A673 (cell line): Measurements from ENCODE around the gene CXCL12. TPM values are rescaled to one million over a fixed set of nuclear protein-coding genes. Genes with fewer than 3 reads are reported as not detected.

Source experiments
- BruUV-seq: library from RNA; stranded (reverse); fragments of 400-500 nt; replicated peaks from 2 replicates; lab custom pipeline; 2021; lab: Mats Ljungman, UMichigan
- CTCF ChIA-PET: fragments of 300-600 bp; sonication (Branson Sonifier 250); formaldehyde crosslinking; loops from one replicate; lab custom pipeline; 2022; ENCODE audit warnings: antibody characterized with exemption; lab: Charles Lee
- POLR2A ChIA-PET: fragments of 300-600 bp; sonication (Branson Sonifier 250); formaldehyde crosslinking; loops from one replicate; lab custom pipeline; 2022; ENCODE audit warnings: antibody characterized with exemption; ENCODE audit not compliant: low non-redundant PET; lab: Charles Lee
- DNase-seq: peaks from one replicate; pipeline ENCODE4 v3.0.0-alpha.2; 2015; ENCODE audit warnings: low spot score
- H3K27ac ChIP-seq: fragments of 200-600 bp; sonication (generic); 2 replicates; pipeline ENCODE4 v1.5.1; 2016; ENCODE audit warnings: mixed run types, low read depth, mild to moderate bottlenecking, mixed read lengths, antibody characterized with exemption, low read length; ENCODE audit not compliant: poor library complexity, severe bottlenecking
- H3K27me3 ChIP-seq: fragments of 200-600 bp; sonication (generic); replicated peaks from 2 replicates; pipeline ENCODE4 v1.6.1; 2017; ENCODE audit warnings: mixed run types, low read depth, mild to moderate bottlenecking, mixed read lengths, antibody characterized with exemption, low read length; ENCODE audit not compliant: insufficient read depth, poor library complexity
- H3K36me3 ChIP-seq: fragments of 200-600 bp; sonication (generic); 2 replicates; pipeline ENCODE4 v1.6.1; 2016; ENCODE audit warnings: mixed run types, mild to moderate bottlenecking, mixed read lengths, antibody characterized with exemption, low read length; ENCODE audit not compliant: insufficient read depth, poor library complexity, severe bottlenecking
- H3K4me1 ChIP-seq: fragments of 200-600 bp; sonication (generic); 2 replicates; pipeline ENCODE4 v1.6.1; 2017; ENCODE audit warnings: mixed run types, mild to moderate bottlenecking, mixed read lengths, antibody characterized with exemption, low read length; ENCODE audit not compliant: insufficient read depth, poor library complexity, severe bottlenecking
- H3K4me3 ChIP-seq: fragments of 200-600 bp; sonication (generic); 2 replicates; pipeline ENCODE4 v1.5.1; 2016; ENCODE audit warnings: low read depth, mixed run types, mild to moderate bottlenecking, mixed read lengths, low read length; ENCODE audit not compliant: poor library complexity, severe bottlenecking
- H3K9me3 ChIP-seq: fragments of 200-600 bp; sonication (generic); 2 replicates; pipeline ENCODE4 v1.6.1; 2016; ENCODE audit warnings: mixed run types, low read depth, mild to moderate bottlenecking, mixed read lengths, antibody characterized with exemption, low read length; ENCODE audit not compliant: poor library complexity, severe bottlenecking
- EZH2 ChIP-seq: fragments of 200-600 bp; sonication (generic); IDR thresholded peaks from 2 replicates; pipeline ENCODE4 v1.6.1; 2017; ENCODE audit warnings: borderline replicate concordance, low read depth, mild to moderate bottlenecking, mixed read lengths, antibody characterized with exemption, low read length; ENCODE audit not compliant: poor library complexity, severe bottlenecking
- intact Hi-C: fragments of 100-400 bp; cut with micrococcal nuclease; formaldehyde crosslinking; loops from one replicate; pipeline ENCODE4 v1.10.0; 2022; ENCODE audit not compliant: unreplicated experiment
- total RNA-seq: library from RNA; stranded (reverse); gene quantifications from 2 replicates; pipeline ENCODE4 v1.2.3, GENCODE V29; 2021
- TF ChIP-seq, protein P1 (sequence below): fragments of 300-800, 200-600 bp; sonication (generic); conservative IDR thresholded peaks from 2 replicates; pipeline ENCODE4 v1.5.1; 2017; ENCODE audit warnings: low read depth, mild to moderate bottlenecking, antibody characterized with exemption, low read length, moderate library complexity, mixed read lengths

Gene CXCL12
- total RNA-seq, 1 experiment from 2014 or later = 0.30 TPM

DNA sequence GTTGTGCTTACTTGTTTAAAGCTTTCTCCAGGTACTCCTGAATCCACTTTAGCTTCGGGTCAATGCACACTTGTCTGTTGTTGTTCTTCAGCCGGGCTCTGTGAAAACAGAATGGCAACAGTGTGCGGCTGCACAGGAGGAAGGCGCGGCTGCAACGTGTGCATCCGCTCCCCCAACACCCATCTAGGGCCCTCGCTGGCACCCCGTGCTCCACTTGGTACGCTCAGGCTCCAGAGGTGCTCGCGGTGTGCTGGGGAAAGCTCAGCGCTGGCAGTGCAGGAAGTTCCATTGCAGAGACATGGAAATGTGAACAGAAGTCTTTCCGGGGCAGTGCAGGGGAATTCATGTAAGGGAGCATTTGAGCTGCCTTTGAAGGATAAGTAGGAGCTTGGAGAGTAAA is 6.3 kb downstream of the CXCL12 start:
- no peaks in the 10 kb centered on the region for H3K4me1 ChIP-seq
- CTCF ChIA-PET = no interaction called here

DNA sequence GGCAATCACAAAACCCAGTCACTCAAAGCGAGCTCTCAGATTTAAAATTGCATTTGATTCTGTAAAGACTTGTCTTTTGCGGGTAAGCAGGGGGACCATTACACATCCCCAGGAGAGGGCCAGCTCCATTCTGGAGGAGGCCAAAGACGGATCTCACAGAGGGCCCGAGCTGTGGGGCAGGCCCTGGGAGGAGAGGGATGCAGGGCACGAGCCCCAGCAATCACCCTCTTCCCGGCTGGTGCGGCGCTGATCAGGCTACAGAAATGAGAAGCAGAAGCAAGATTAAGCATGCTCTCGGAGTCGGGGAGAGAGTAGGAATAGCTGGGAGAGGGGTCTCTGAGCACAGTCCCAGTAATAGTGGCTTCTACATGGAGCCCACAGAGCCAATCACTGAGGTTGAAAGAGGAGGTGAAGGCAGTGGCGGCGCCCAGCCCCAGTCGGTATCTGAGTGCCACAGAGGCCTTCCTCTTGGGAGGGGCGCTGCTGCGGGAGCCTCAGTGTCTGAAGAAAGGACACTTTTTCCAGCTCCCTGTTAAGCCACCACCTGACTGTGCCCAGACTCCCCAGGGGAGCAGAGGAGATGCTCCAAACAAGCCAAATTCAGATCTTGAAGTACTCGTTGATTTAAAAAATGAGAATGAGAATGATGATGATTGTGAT is 7.1 kb downstream of the CXCL12 start:
- Histone ChIP-seq H3K4me1 (no peaks in the 10 kb centered on the region), H3K27me3 (no peaks in the 10 kb centered on the region), H3K9me3 (no peaks in the 10 kb centered on the region), H3K27ac (no peak overlapping the region), H3K4me3 (no peak overlapping the region), H3K36me3 (no peaks in the 10 kb centered on the region)
- TF ChIP-seq EZH2 = no peak
- TF ChIP-seq, protein P1, sequence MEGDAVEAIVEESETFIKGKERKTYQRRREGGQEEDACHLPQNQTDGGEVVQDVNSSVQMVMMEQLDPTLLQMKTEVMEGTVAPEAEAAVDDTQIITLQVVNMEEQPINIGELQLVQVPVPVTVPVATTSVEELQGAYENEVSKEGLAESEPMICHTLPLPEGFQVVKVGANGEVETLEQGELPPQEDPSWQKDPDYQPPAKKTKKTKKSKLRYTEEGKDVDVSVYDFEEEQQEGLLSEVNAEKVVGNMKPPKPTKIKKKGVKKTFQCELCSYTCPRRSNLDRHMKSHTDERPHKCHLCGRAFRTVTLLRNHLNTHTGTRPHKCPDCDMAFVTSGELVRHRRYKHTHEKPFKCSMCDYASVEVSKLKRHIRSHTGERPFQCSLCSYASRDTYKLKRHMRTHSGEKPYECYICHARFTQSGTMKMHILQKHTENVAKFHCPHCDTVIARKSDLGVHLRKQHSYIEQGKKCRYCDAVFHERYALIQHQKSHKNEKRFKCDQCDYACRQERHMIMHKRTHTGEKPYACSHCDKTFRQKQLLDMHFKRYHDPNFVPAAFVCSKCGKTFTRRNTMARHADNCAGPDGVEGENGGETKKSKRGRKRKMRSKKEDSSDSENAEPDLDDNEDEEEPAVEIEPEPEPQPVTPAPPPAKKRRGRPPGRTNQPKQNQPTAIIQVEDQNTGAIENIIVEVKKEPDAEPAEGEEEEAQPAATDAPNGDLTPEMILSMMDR = no peak
- no TSS peak for BruUV-seq
- ChIA-PET CTCF (no interaction called here), POLR2A (no interaction called here)
- intact Hi-C loops = no loop called here
- DNase-seq = no peak

More for the DNA sequence above, 6.3 kb downstream of the CXCL12 start:
- no TSS peak for BruUV-seq
- TF ChIP-seq EZH2 = no peak
- TF ChIP-seq, protein P1 = no peak
- no peak overlapping the region for H3K27ac ChIP-seq
- POLR2A ChIA-PET = no interaction called here
- no peaks in the 10 kb centered on the region for H3K36me3 ChIP-seq
- H3K27me3 ChIP-seq = peaks cover 6% of the 10 kb centered on the region
- DNase-seq = no peak
- intact Hi-C loops = no loop called here
- H3K4me3 ChIP-seq = no peak overlapping the region
- no peaks in the 10 kb centered on the region for H3K9me3 ChIP-seq

DNA sequence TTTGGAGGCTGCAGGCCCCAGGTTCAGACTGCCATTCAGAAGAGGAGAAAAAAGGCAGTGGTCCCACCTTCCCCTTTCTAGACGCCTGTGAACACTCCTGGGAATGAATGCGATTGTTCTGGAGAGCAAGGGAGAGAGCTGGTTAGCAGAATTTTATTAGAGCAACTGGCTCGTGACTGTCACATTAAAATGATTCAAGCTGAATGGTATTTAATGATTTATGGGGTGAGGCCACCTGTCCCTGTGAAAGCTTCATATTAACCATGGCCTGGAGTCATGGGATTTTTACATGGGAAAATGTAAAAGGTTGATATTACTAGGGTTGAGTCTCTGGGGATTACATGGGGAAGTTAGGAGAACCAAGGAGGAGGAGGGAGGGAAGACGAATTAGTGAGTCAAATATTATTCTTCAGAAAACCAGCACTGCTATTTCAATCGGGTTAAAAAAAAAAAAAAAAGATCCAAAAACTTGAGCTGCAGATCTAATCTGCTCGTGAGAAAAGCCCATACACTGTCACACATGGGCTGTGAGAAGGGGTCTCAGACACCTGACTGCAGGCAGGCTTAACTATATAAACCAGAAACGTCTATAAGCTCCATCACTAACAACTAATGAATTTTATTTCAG is 8.3 kb downstream of the CXCL12 start:
- no peak for DNase-seq
- no peaks in the 10 kb centered on the region for H3K9me3 ChIP-seq
- H3K4me3 ChIP-seq = no peak overlapping the region
- TF ChIP-seq, protein P1 = no peak
- TF ChIP-seq EZH2 = no peak
- no peak overlapping the region for H3K27ac ChIP-seq
- ChIA-PET CTCF (no interaction called here), POLR2A (no interaction called here)
- no peaks in the 10 kb centered on the region for H3K36me3 ChIP-seq
- no peaks in the 10 kb centered on the region for H3K4me1 ChIP-seq
- intact Hi-C loops = no loop called here
- H3K27me3 ChIP-seq = no peaks in the 10 kb centered on the region
- no TSS peak for BruUV-seq
